HK-2 (cell line): Measurements from ENCODE around the gene TESK2.
"Not testable (repeated sequence)": the region's sequence is repeated elsewhere in the genome, so short reads cannot be mapped to it uniquely, and the experiment has no call there.

ENCODE experiments used
- DNase-seq: peaks from one replicate; pipeline ENCODE4 v3.0.0-alpha.2; 2018; ENCODE audit not compliant: unreplicated experiment

Gene TESK2

GRCh38 chr1:45473302-45473701 lies 17.7 kb downstream of the TESK2 start:
- no peak for DNase-seq

GRCh38 chr1:45470306-45470798 lies 20.6 kb downstream of the TESK2 start:
- DNase-seq: no peak

DNA sequence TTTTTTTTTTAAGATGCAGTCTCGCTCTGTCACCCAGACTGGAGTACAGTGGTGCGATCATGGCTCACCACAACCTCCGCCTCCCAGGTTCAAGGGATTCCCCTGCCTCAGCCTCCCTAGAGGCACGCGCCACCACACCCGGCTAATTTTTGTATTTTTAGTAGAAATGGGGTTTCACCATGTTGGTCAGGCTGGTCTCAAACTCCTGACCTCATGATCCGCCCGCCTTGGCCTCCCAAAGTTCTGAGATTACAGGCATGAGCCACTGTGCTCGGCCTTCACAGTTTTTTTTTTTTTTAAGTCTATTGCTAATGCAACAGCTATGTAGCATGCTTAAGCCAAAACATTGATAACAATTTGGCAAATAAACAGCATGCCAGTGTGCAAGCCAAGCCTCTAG lies 23.6 kb downstream of the TESK2 start:
- DNase-seq: not testable (repeated sequence)

- DNase-seq: no peak
These were observed 25.7 kb downstream of the TESK2 start for GRCh38 chr1:45465277-45465676.

GRCh38 chr1:45458894-45459293 lies 32.1 kb downstream of the TESK2 start:
- no peak for DNase-seq

DNA sequence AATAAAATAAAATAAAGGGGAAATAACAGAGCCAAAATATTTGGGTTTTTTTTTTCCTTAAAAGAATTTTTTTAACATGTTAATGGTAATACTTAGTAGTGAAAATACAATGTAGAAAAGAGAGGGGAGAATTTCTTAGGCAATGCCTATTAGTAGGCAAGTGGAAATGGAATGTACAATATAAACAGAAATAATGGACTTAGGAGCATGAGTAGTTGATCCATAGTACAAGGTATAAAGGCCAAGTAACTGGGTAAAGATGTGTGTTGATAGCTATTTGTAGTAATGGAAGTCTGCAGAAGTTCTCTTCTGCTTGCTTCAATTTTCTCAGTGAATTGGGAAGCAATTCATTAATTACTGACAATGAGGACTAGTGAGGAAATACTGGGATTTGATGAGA lies 34.4 kb downstream of the TESK2 start:
- DNase-seq: no peak

DNA sequence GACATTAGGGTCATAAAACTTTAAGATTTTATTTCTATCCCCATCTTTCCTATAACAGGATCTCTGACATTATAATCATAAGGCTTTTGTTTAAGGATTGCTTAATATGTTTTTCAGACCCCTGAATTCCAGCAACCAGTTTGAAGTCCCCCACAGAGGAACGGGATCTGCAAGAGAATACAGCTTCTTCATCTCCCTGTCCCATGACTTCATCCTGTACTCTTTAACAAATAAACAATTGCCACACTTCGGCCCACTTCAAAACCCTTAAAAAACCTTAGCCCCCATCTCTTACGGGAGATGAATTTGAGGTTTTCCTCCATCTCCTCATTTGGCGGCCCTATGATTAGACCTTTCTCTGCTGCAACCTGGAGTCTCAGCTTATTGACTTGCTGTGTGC lies 35.8 kb downstream of the TESK2 start:
- DNase-seq: no peak

GRCh38 chr1:45454464-45454863 lies 36.5 kb downstream of the TESK2 start:
- no peak for DNase-seq

- no peak for DNase-seq
These were observed 38.5 kb downstream of the TESK2 start for GRCh38 chr1:45452503-45452902.

DNA sequence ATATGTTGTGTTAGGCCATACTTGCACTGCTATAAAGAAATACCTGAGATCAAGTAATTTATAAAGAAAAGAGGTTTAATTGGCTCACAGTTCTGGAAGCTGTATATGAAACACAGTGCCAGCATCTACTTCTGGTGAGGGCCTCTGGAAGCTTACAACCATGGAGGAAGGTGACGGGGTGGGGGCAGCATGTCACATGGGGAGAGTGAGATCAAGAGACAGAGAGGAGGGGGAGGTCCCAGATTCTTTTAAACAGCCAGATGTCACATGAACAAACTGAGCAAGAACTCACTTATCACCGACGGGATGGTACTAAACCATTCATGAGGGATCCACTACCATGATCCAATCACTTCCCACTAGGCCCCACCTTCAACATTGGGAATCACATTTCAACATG lies 42.6 kb downstream of the TESK2 start:
- no peak for DNase-seq

DNA sequence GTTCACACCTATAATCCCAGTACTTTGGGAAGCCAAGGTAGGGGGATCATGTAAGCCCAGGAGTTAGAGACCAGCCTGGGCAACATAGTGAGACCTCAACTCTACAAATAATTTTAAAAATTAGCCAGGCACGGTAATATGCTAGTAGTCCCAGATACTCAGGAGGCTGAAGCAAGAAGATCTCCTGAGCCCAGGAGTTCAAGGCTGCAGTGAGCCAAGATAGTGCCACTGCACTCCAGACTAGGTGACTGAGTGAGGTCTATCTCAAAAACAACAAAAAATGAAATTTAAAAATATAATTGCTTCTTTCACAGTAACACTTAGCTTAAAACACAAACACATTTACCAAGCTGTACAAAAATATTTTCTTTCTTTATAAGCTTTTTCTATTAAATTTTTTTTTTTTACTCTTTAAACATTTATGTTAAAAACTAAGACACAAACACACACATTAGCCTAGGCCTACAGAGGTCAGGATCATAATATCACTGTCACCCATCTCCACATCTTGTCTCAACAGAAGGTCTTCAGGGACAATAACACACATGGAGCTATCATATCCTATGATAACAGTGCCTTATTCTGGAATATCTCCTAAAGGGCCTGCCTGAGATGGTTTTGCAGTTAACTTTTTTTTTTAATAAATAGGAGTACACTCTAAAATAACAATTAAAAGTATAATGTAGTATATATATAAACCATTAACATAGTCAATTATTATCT lies 43.9 kb downstream of the TESK2 start:
- DNase-seq: no peak

DNA sequence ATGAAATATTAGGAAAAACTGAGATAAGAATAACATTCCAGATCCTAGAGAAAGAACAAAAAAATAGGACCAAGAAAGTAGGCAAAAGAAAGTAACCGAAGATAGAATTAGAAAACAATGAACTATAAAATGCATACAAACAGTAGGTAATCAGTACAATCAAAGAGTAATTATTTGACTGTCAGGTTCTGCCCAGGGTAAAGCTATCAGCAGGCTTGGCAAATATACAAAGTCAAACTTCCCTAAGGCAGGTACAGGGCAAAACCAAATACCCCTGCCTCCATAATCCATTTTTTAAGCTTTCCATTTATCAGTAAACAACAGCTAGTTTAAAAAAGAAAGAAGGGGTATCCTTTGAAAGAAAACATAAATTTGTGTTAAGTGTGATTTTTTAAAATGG lies 44.4 kb downstream of the TESK2 start:
- no peak for DNase-seq

- DNase-seq: no peak
These were observed 46.3 kb downstream of the TESK2 start for GRCh38 chr1:45444609-45445131.

- DNase-seq: no peak
These were observed 47.1 kb downstream of the TESK2 start for GRCh38 chr1:45443580-45444446.

DNA sequence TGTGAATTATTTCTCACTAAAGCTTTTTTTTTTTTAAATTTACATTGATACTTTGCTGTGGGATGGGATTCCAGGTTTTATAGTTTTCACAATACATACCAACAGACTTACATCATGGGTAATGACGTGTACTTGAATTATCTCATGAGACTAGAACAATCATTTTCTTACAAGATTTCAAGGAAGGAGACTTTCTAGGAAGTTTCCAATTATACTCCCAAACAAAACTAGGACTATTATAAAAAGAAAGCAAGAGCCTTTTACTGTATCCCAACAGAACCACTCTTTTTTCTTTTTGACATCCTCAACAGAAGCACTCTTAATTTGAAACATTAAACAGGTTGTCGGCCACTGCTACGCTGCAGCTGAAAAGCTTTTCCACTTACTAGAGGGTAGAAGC lies 48.7 kb downstream of the TESK2 start:
- no peak for DNase-seq

- no peak for DNase-seq
These were observed 53.6 kb downstream of the TESK2 start for GRCh38 chr1:45437323-45437722.

DNA sequence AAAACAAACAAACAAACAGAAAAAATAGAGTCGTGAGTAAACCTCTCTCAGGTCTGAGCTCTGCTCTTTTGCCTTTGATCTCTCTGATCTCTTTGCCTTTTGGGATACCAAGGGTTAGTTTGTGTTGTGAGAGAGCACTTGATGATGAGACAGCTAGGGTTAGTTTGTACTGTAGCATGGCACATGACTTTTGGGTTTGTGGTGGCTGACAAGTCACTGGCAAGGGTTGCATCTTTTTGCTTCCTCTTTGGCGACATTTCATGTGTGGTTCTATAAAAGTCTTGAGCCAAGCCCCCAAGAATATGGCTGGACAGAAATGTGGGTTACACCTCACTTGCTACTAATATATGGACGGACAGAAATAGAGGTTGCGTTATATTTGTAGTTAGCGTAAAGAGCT lies 60.5 kb downstream of the TESK2 start:
- no peak for DNase-seq

DNA sequence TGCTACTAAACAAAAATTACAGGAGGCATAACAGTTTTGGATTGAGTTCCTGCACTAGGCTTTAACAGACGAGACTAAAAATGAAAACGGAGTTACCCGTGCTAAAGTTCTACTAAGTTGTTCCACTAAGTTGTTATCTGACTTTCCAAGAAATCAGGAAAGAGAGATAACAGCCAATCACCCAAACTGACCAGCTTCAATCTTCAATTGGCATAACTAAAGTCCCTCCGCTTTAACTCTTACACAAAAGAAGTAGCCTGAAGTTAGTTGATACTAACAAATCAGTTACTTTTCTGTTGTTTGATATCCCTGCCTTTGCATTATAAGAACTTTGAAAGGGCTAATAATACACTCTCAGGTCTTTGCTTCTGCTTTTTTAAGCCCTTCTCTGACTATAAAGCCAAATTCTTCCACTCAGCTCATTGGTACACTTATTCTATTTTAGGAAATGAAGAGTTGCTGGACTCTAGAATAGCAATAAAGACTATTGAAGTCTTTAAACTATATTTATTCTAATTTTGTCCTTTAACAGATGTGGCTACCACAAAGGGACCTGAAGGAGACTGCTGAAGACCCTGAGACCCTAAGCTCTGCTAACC lies 61.3 kb downstream of the TESK2 start:
- no peak for DNase-seq

DNA sequence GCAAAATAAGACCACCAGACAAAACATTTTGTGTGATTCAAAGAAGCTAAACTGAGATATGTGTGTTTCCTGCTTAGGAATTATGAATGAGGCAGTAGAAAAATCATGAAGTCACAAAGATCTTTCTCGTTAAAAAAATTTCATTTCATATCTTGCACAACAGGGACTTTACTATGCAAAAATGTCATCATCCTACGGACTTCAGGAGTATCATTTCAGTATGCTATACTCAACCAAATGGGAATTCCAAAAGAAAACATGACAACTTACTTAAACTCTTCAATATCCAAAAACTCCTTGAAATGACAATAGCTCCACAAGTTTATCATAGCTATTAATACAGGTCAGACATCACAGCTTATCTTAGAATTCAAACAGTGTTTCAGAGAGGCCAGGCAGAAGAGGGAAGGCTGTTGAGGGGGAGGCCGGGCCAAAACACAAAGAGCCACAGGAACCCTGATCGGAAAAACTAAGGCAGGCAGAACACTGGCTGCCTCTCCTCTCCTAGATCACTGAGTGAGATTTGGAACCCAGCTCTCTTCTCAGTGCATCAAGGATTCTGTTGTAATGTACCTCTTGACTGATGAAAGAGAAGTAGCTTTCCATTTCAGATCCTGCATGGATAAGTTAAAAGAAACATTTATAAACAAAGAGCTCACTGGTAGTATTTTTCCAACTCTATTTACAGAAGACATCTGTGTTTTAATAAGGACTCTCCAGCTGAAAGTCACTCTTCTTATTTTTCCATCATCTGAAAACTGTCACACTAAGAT lies 66.9 kb downstream of the TESK2 start:
- DNase-seq: no peak

GRCh38 chr1:45421935-45422334 lies 69.0 kb downstream of the TESK2 start:
- DNase-seq: no peak

GRCh38 chr1:45414746-45415145 lies 76.2 kb downstream of the TESK2 start:
- no peak for DNase-seq

- no peak for DNase-seq
These were observed 78.1 kb downstream of the TESK2 start for GRCh38 chr1:45412899-45413298.
